NCI-H187 treated with DMSO at 0.1 percent for 48 hours (cell line): ENCODE results near the gene NOTCH2.

Experiments
- DNase-seq: peaks from one replicate; lab custom pipeline; 2025; lab: John Stamatoyannopoulos, UW

The NOTCH2 gene

GRCh38 chr1:119906927-119907652 lies 162.4 kb downstream of the NOTCH2 start:
- DNase-seq: no peak

- no peak for DNase-seq
These were observed 166.0 kb downstream of the NOTCH2 start for GRCh38 chr1:119903443-119903835.

- DNase-seq: no peak
These were observed 166.6 kb downstream of the NOTCH2 start for GRCh38 chr1:119902775-119903442.

- no peak for DNase-seq
These were observed 170.3 kb downstream of the NOTCH2 start for GRCh38 chr1:119898981-119899720.

GRCh38 chr1:119898530-119898929 lies 170.9 kb downstream of the NOTCH2 start:
- DNase-seq: no peak

GRCh38 chr1:119896303-119896702 lies 173.2 kb downstream of the NOTCH2 start, which contains the start of gene ADAM30:
ADAM30 (minus strand) TSS chr1:119896515; CDS start chr1:119896336, 179 bp downstream.
- no peak for DNase-seq

GRCh38 chr1:119895102-119895501 lies 174.4 kb downstream of the NOTCH2 start:
- DNase-seq: no peak

GRCh38 chr1:119893827-119894700 lies 175.4 kb downstream of the NOTCH2 start:
- no peak for DNase-seq

GRCh38 chr1:119893238-119893791 lies 176.1 kb downstream of the NOTCH2 start:
- no peak for DNase-seq

- no peak for DNase-seq
These were observed 178.1 kb downstream of the NOTCH2 start for GRCh38 chr1:119891386-119891785.

GRCh38 chr1:119888476-119888875 lies 181.0 kb downstream of the NOTCH2 start:
- no peak for DNase-seq

- DNase-seq: no peak
These were observed 182.0 kb downstream of the NOTCH2 start for GRCh38 chr1:119887427-119887826.

GRCh38 chr1:119885903-119886783 lies 183.3 kb downstream of the NOTCH2 start:
- DNase-seq: no peak

- no peak for DNase-seq
These were observed 184.8 kb downstream of the NOTCH2 start for GRCh38 chr1:119884711-119885110.

- DNase-seq: no peak
These were observed 185.6 kb downstream of the NOTCH2 start for GRCh38 chr1:119883826-119884225.

GRCh38 chr1:119882132-119883049 lies 187.1 kb downstream of the NOTCH2 start:
- no peak for DNase-seq

- no peak for DNase-seq
These were observed 189.7 kb downstream of the NOTCH2 start for GRCh38 chr1:119879510-119880434.

- DNase-seq: no peak
These were observed 191.3 kb downstream of the NOTCH2 start for GRCh38 chr1:119878171-119878570.
